GM12878 (cell line): ENCODE measurements around the gene LRRC19. TPM values are rescaled to one million over a fixed set of nuclear protein-coding genes. Genes with fewer than 3 reads are reported as not detected.

ENCODE experiments used
- ATF7 ChIP-seq: fragments of 450-650 bp; IDR thresholded peaks from 2 replicates; pipeline ENCODE4 v1.6.1; 2016; ENCODE audit warnings: low read depth, mild to moderate bottlenecking
- BCL11A ChIP-seq: IDR thresholded peaks from 2 replicates; pipeline ENCODE4 v1.6.1; 2011; ENCODE audit warnings: low read depth, low read length
- BCLAF1 ChIP-seq: fragments of 450-650 bp; IDR thresholded peaks from 2 replicates; pipeline ENCODE4 v1.6.1; 2017; ENCODE audit warnings: antibody characterized with exemption, mild to moderate bottlenecking, moderate library complexity
- KDM1A ChIP-seq: fragments of 200-600 bp; sonication (generic); IDR thresholded peaks from 2 replicates; pipeline ENCODE4 v1.6.1; 2016; ENCODE audit warnings: borderline replicate concordance
- MEF2A ChIP-seq: IDR thresholded peaks from 2 replicates; pipeline ENCODE4 v1.6.1; 2011; ENCODE audit warnings: low read depth, mild to moderate bottlenecking, low read length, moderate library complexity; ENCODE audit not compliant: insufficient read depth
- MTA3 ChIP-seq: IDR thresholded peaks from 2 replicates; pipeline ENCODE4 v1.6.1; 2012; ENCODE audit warnings: low read length, inconsistent platforms, borderline replicate concordance
- MYC ChIP-seq: IDR thresholded peaks from 2 replicates; pipeline ENCODE4 v1.6.1; 2011; ENCODE audit warnings: mild to moderate bottlenecking, low read length, moderate library complexity, inconsistent platforms; ENCODE audit not compliant: insufficient read depth, insufficient replicate concordance, insufficient read length, severe bottlenecking
- PKNOX1 ChIP-seq: fragments of 450-650 bp; IDR thresholded peaks from 2 replicates; pipeline ENCODE4 v1.6.1; 2016; ENCODE audit warnings: mild to moderate bottlenecking
- PML ChIP-seq: IDR thresholded peaks from 2 replicates; pipeline ENCODE4 v1.6.1; 2012; ENCODE audit warnings: low read length, inconsistent platforms
- POLR2A ChIP-seq: IDR thresholded peaks from 2 replicates; pipeline ENCODE4 v1.6.1; 2011; ENCODE audit warnings: low read depth, mild to moderate bottlenecking, low read length
- SIX5 ChIP-seq: IDR thresholded peaks from 2 replicates; pipeline ENCODE4 v1.6.1; 2011; ENCODE audit warnings: mild to moderate bottlenecking, low read depth, low read length, moderate library complexity; ENCODE audit not compliant: severe bottlenecking
- SMAD5 ChIP-seq: IDR thresholded peaks from 2 replicates; pipeline ENCODE4 v1.6.1; 2016; ENCODE audit warnings: antibody characterized with exemption, low read depth
- SMARCA5 ChIP-seq: fragments of 450-650 bp; IDR thresholded peaks from 2 replicates; pipeline ENCODE4 v1.6.1; 2017; ENCODE audit warnings: mild to moderate bottlenecking
- SUZ12 ChIP-seq: fragments of 200-600 bp; sonication (generic); IDR thresholded peaks from one replicate; pipeline ENCODE4 v1.6.1; 2018; ENCODE audit warnings: antibody characterized with exemption, mild to moderate bottlenecking; ENCODE audit not compliant: unreplicated experiment
- TARDBP ChIP-seq: IDR thresholded peaks from 2 replicates; pipeline ENCODE4 v1.6.1; 2016; ENCODE audit warnings: borderline replicate concordance
- YY1 ChIP-seq: IDR thresholded peaks from 2 replicates; pipeline ENCODE4 v1.6.1; 2011; ENCODE audit warnings: low read depth, mild to moderate bottlenecking, low read length
- ZBED1 ChIP-seq: IDR thresholded peaks from 2 replicates; pipeline ENCODE4 v1.6.1; 2016; ENCODE audit warnings: borderline replicate concordance
- ZNF207 ChIP-seq: fragments of 450-650 bp; IDR thresholded peaks from 2 replicates; pipeline ENCODE4 v1.6.1; 2014; ENCODE audit warnings: antibody characterized with exemption, mild to moderate bottlenecking, borderline replicate concordance
- ZNF274 ChIP-seq: IDR thresholded peaks from one replicate; pipeline ENCODE4 v1.8.0; 2011; ENCODE audit not compliant: insufficient read length, insufficient read depth
- polyA plus RNA-seq, 11 experiments: library from polyadenylated mRNA; depleted of rRNA in 4 of 11; unstranded in 6 of 11; stranded (reverse) in 5 of 11; fragments of >200 nt; fragmentation: Nextera tagmentation in 4 of 11; fragmentation: Illumina TruSeq in 1 of 11; extraction: Ambion mirVana in 4 of 11; extraction: Trizol in 1 of 11; gene quantifications; 1 replicate in 1 of 11; 2 replicates in 10 of 11; pipeline versions ENCODE4 v1.2.1 to v1.2.3, GENCODE V29; 2011 to 2016; ENCODE audit warnings: inconsistent platforms in 2 of 11, missing spikeins in 2 of 11, low read depth in 1 of 11
- total RNA-seq, 4 experiments: library from RNA; depleted of rRNA in 3 of 4; stranded (reverse); fragments of >200 nt in 3 of 4; fragmentation: Illumina TruSeq in 1 of 4; extraction: Trizol in 1 of 4; gene quantifications; 2 replicates each; pipeline versions ENCODE4 v1.2.1 to v1.2.3, GENCODE V29; 2013 to 2021
- TF ChIP-seq, protein P1 (sequence below): IDR thresholded peaks from 2 replicates; pipeline ENCODE4 v1.6.1; 2011; ENCODE audit warnings: borderline replicate concordance, low read depth, mild to moderate bottlenecking, moderate library complexity, mixed read lengths, low read length; ENCODE audit not compliant: insufficient read depth; ENCODE audit errors: extremely low read length
- TF ChIP-seq, protein P2 (sequence below): fragments of 450-650 bp; formaldehyde crosslinking; IDR thresholded peaks from 2 replicates; pipeline ENCODE4 v1.4.0; 2020; ENCODE audit warnings: mild to moderate bottlenecking, moderate library complexity

LRRC19 gene
- total and polyA plus RNA-seq, 10 of the 15 experiments (the other 5 are each of a cell fraction or from before 2014, with no cell fraction given), result 0.02 to 0.20 (median 0.08) TPM; not detected in 6

DNA sequence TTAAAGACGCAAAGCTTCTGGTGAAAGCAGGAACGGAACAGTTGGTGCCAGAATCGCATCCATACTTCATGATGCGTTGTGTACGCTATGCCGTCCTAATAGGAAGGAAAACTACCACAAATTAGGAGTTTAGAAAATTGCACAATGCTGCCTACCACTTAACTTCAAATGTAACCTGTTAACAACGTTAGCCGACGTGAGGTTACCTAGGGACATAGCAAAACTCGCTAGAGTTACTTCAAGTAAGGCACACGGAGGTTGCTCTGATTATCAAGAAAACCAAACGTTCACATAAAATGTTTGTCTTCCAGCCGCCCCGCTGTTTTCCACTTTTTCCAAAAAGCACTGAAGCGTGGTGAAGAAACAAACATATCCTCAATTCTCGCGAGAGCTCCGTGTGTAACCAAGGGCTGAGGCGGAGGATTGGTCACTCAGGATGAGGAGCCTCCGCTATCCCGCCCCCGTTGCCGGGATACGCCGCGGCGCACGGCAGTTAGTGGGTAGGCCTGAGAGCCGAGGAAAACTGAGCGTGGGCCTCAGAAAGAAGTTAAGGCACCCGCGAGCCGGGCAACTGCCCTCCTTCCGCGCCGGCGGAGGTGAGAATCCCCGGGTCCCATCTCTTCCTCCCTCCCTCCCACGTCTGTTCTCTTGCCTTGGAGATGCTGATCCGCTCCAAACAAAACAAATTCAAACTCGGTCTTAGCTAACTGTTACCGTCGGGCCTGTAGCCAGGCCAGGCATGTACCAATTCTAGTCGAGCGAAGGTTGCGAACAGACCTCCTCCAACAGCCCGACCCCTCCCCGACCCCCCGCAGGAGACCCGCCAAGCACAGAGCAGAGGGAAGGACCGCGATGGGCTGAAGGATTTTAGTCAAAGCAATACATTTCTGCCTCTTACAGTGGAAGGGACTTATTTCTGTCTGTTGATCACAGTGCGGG, 49.3 kb downstream of the LRRC19 start, which contains the start of gene IFT74 (continued):
- TF ChIP-seq, protein P1, sequence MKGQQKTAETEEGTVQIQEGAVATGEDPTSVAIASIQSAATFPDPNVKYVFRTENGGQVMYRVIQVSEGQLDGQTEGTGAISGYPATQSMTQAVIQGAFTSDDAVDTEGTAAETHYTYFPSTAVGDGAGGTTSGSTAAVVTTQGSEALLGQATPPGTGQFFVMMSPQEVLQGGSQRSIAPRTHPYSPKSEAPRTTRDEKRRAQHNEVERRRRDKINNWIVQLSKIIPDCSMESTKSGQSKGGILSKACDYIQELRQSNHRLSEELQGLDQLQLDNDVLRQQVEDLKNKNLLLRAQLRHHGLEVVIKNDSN, result no peak
- no peak for TF ChIP-seq BCL11A
- TF ChIP-seq PKNOX1, result peak; percentile 78
- TF ChIP-seq MYC, result no peak
- TF ChIP-seq SMARCA5, result no peak
- no peak for TF ChIP-seq ZNF274
- peak; percentile 32; the same call in 1 of the 2 replicates for TF ChIP-seq YY1
- no peak for TF ChIP-seq PML
- no peak for TF ChIP-seq ZBED1
- TF ChIP-seq ATF7, result no peak
- no peak for TF ChIP-seq MTA3
- TF ChIP-seq POLR2A, result peak; percentile 75
- TF ChIP-seq MEF2A, result no peak
- TF ChIP-seq SUZ12, result no peak
- no peak for TF ChIP-seq ZNF207
- no peak for TF ChIP-seq BCLAF1
- TF ChIP-seq, protein P2, sequence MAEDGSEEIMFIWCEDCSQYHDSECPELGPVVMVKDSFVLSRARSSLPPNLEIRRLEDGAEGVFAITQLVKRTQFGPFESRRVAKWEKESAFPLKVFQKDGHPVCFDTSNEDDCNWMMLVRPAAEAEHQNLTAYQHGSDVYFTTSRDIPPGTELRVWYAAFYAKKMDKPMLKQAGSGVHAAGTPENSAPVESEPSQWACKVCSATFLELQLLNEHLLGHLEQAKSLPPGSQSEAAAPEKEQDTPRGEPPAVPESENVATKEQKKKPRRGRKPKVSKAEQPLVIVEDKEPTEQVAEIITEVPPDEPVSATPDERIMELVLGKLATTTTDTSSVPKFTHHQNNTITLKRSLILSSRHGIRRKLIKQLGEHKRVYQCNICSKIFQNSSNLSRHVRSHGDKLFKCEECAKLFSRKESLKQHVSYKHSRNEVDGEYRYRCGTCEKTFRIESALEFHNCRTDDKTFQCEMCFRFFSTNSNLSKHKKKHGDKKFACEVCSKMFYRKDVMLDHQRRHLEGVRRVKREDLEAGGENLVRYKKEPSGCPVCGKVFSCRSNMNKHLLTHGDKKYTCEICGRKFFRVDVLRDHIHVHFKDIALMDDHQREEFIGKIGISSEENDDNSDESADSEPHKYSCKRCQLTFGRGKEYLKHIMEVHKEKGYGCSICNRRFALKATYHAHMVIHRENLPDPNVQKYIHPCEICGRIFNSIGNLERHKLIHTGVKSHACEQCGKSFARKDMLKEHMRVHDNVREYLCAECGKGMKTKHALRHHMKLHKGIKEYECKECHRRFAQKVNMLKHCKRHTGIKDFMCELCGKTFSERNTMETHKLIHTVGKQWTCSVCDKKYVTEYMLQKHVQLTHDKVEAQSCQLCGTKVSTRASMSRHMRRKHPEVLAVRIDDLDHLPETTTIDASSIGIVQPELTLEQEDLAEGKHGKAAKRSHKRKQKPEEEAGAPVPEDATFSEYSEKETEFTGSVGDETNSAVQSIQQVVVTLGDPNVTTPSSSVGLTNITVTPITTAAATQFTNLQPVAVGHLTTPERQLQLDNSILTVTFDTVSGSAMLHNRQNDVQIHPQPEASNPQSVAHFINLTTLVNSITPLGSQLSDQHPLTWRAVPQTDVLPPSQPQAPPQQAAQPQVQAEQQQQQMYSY, result no peak
- no peak for TF ChIP-seq TARDBP
- TF ChIP-seq KDM1A, result no peak
- TF ChIP-seq SMAD5, result no peak
- TF ChIP-seq SIX5, result no peak
